Ovary (tissue), 3 donors: Measurements from ENCODE around the gene TENM4.

ENCODE experiments used
- CTCF ChIP-seq, 3 donors: fragments of 450-650 bp in 2 of 3; fragments of 200-600 bp in 1 of 3; IDR thresholded peaks; one replicate each; pipeline versions ENCODE4 v1.5.1 to v1.8.0; 2016 to 2022; ENCODE audit warnings: antibody characterized with exemption in 3 of 3, mild to moderate bottlenecking in 1 of 3
- EP300 ChIP-seq: sonication (generic); formaldehyde crosslinking; IDR thresholded peaks from one replicate; pipeline ENCODE4 v1.6.1; 2017; ENCODE audit warnings: antibody characterized with exemption
- POLR2A ChIP-seq: fragments of 450-650 bp; IDR thresholded peaks from one replicate; pipeline ENCODE4 v1.6.1; 2017; ENCODE audit warnings: antibody characterized with exemption, mild to moderate bottlenecking, moderate library complexity
- donor health status: DM: no; HTN: no; CAD: no.

DNA sequence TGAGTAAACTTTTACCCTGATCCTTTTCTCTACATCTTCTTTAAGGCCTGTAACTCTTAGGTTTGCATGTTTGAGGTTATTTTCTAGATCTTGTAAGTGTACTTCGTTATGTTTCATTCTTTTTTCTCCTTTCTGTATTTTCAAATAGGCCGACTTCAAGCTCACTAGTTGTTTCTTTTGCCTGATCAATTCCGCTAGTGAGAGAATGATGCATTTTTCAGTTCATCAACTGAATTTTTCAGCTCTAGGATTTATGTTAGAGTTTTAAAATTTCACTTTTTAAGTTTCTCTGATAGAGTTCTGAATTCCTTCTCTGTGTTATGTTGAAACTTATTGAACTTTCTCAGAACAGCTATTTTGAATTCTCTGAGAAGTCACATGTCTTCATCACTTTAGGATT is 810.7 kb downstream of the TENM4 start:
- TF ChIP-seq POLR2A (no peak), CTCF (IDR thresholded peaks at IDR 0.05) (no peak), EP300 (no peak)
